ENCODE results near the gene TPP1. TPM values are rescaled to one million over a fixed set of nuclear protein-coding genes. Genes with fewer than 3 reads are reported as not detected.

Gene TPP1
- total and polyA plus RNA-seq, 9 of the 15 experiments (the other 6 are each of a cell fraction or from before 2014, with no cell fraction given), result 7.5 to 75.8 (median 15.7) TPM

DNA sequence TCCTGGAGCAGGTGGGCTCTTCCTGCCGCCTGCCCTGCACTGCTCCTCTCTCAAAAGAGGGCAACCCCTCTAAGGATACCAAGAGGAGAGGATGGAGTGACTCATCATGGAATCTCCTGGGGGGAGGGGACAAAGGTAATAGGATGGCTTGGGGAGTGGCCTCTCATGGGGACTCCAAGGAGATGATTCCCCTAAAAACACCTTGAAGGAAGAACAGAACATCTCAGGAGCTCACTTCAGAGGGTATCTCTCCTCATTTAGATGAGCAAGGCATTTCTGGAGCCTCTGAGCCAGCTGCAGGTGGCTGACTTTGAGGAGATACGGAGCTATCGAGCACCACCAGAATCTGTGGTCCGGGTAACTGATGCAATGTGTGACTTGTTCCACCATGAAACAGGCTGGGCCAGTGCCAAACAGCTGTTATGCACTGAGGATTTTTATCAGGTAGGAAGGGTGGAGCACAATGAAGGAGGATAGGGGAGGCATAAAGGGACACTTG is 56.1 kb downstream of the TPP1 start:
- in situ Hi-C loops (cut with MboI), result no loop called here
- H3K4me3 ChIP-seq, result no peak overlapping the region
- H3K9me3 ChIP-seq (replicated peaks; ENCODE audit: control insufficient read depth, insufficient read depth, low read depth, low read length), result no peaks in the 10 kb centered on the region
- DNase-seq (ENCODE audit: extremely low read depth in 1 of 4, low spot score in 3 of 4) (peak; percentile 70 to 91 (median 80)), FAIRE-seq (peak; percentile 87), ATAC-seq (peak; percentile 83)
- H3K36me3 ChIP-seq (ENCODE audit: control insufficient read depth, insufficient read depth, low read length), result no peaks in the 10 kb centered on the region
- peaks cover 27 to 29% of the 10 kb centered on the region in 2 experiments; a peak in 4 of 5 replicates for H3K4me1 ChIP-seq (replicated peaks in 1 of 2; ENCODE audit: control insufficient read depth in 2 of 2, insufficient read depth in 2 of 2, low read length in 2 of 2)
- CTCF ChIA-PET (ENCODE audit: low intra/inter-chr PET ratio), result no interaction called here
- H3K4me2 ChIP-seq (ENCODE audit: insufficient read depth, low read length), result peak overlapping the region; percentile 61
- no peaks in the 10 kb centered on the region for H4K20me1 ChIP-seq (replicated peaks; ENCODE audit: control insufficient read depth, insufficient read depth, low read length)
- whole genome bisulfite sequencing (ENCODE audit: insufficient coverage, low coverage, missing lambda C conversion rate), result 17% methylated on average over 4 of the region's 4 CpGs
- POLR2A ChIA-PET, result interaction anchor here (0.7 to 1.9 kb wide), 6 partner anchors 8 to 1701 kb away, joined by 3 to 11 read pairs (median 3); partner anchors contain the start of genes ILK, RRP8 and TAF10
- no peaks in the 10 kb centered on the region for H3K27me3 ChIP-seq (ENCODE audit: control insufficient read depth in 2 of 2, insufficient read depth in 2 of 2, low read length in 2 of 2)
- intact Hi-C loops (cut with micrococcal nuclease), result no loop called here
- no peak overlapping the region; the same call in 2 of the 3 replicates for H3K27ac ChIP-seq (ENCODE audit: extremely low read depth, low read depth, low read length)
- no peak overlapping the region; the same call in 1 of the 2 replicates for H2AFZ ChIP-seq (ENCODE audit: low read depth, low read length)
- H3K79me2 ChIP-seq (ENCODE audit: control insufficient read depth, insufficient read depth, low read length), result no peaks in the 10 kb centered on the region
- peaks cover 6% of the 10 kb centered on the region for H3K9me1 ChIP-seq (ENCODE audit: control insufficient read depth, insufficient read depth, low read length)
- H3K9ac ChIP-seq (ENCODE audit: insufficient read depth in 1 of 2, low read depth in 2 of 2, low read length in 2 of 2), result peak overlapping the region in 1 of 2 experiments; percentile 11; a peak in 1 of 4 replicates
- no TSS peak for BruUV-seq (replicated peaks)
- TF ChIP-seq KAT8 (IDR thresholded peaks at IDR 0.05; ENCODE audit: low read depth), result no peak
- TF ChIP-seq GTF2A2 (tag; IDR thresholded peaks at IDR 0.05), result no peak
- TF ChIP-seq, protein P1, sequence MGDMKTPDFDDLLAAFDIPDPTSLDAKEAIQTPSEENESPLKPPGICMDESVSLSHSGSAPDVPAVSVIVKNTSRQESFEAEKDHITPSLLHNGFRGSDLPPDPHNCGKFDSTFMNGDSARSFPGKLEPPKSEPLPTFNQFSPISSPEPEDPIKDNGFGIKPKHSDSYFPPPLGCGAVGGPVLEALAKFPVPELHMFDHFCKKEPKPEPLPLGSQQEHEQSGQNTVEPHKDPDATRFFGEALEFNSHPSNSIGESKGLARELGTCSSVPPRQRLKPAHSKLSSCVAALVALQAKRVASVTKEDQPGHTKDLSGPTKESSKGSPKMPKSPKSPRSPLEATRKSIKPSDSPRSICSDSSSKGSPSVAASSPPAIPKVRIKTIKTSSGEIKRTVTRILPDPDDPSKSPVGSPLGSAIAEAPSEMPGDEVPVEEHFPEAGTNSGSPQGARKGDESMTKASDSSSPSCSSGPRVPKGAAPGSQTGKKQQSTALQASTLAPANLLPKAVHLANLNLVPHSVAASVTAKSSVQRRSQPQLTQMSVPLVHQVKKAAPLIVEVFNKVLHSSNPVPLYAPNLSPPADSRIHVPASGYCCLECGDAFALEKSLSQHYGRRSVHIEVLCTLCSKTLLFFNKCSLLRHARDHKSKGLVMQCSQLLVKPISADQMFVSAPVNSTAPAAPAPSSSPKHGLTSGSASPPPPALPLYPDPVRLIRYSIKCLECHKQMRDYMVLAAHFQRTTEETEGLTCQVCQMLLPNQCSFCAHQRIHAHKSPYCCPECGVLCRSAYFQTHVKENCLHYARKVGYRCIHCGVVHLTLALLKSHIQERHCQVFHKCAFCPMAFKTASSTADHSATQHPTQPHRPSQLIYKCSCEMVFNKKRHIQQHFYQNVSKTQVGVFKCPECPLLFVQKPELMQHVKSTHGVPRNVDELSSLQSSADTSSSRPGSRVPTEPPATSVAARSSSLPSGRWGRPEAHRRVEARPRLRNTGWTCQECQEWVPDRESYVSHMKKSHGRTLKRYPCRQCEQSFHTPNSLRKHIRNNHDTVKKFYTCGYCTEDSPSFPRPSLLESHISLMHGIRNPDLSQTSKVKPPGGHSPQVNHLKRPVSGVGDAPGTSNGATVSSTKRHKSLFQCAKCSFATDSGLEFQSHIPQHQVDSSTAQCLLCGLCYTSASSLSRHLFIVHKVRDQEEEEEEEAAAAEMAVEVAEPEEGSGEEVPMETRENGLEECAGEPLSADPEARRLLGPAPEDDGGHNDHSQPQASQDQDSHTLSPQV (IDR thresholded peaks at IDR 0.05), result peak; percentile 51
- TF ChIP-seq SP2 (IDR thresholded peaks at IDR 0.05; ENCODE audit: extremely low read depth, low read depth, low read length, poor library complexity, severe bottlenecking), result no peak
- TF ChIP-seq MTA2 (IDR thresholded peaks at IDR 0.05; ENCODE audit: low read depth), result peak; percentile 87
- TF ChIP-seq TAL1 (IDR thresholded peaks at IDR 0.05), result peak; percentile 95
- TF ChIP-seq KLF6 (CRISPR knock-in tag; IDR thresholded peaks at IDR 0.05; ENCODE audit: borderline replicate concordance), result no peak
- TF ChIP-seq, protein P2, sequence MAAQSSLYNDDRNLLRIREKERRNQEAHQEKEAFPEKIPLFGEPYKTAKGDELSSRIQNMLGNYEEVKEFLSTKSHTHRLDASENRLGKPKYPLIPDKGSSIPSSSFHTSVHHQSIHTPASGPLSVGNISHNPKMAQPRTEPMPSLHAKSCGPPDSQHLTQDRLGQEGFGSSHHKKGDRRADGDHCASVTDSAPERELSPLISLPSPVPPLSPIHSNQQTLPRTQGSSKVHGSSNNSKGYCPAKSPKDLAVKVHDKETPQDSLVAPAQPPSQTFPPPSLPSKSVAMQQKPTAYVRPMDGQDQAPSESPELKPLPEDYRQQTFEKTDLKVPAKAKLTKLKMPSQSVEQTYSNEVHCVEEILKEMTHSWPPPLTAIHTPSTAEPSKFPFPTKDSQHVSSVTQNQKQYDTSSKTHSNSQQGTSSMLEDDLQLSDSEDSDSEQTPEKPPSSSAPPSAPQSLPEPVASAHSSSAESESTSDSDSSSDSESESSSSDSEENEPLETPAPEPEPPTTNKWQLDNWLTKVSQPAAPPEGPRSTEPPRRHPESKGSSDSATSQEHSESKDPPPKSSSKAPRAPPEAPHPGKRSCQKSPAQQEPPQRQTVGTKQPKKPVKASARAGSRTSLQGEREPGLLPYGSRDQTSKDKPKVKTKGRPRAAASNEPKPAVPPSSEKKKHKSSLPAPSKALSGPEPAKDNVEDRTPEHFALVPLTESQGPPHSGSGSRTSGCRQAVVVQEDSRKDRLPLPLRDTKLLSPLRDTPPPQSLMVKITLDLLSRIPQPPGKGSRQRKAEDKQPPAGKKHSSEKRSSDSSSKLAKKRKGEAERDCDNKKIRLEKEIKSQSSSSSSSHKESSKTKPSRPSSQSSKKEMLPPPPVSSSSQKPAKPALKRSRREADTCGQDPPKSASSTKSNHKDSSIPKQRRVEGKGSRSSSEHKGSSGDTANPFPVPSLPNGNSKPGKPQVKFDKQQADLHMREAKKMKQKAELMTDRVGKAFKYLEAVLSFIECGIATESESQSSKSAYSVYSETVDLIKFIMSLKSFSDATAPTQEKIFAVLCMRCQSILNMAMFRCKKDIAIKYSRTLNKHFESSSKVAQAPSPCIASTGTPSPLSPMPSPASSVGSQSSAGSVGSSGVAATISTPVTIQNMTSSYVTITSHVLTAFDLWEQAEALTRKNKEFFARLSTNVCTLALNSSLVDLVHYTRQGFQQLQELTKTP (IDR thresholded peaks at IDR 0.05; ENCODE audit: low read depth in 1 of 2, partially characterized antibody in 2 of 2), result peak in 1 of 2 experiments; percentile 72
- TF ChIP-seq JUND (IDR thresholded peaks at IDR 0.05; ENCODE audit: borderline replicate concordance, low read depth, low read length), result peak; percentile 66
- peak; percentile 71; the same call in 2 of the 3 replicates for TF ChIP-seq JUND (tag; IDR thresholded peaks at IDR 0.05; ENCODE audit: borderline replicate concordance, low read depth, low read length)
- peak in 1 of 2 experiments; percentile 23; a peak in 1 of 4 replicates for TF ChIP-seq TEAD1 (CRISPR knock-in tag; IDR thresholded peaks at IDR 0.05)
- TF ChIP-seq FOXP1 (CRISPR knock-in tag; IDR thresholded peaks at IDR 0.05), result peak; percentile 77; the same call in 1 of the 2 replicates

All from K562 (cell line).